Measurements from ENCODE around the gene FZR1. TPM values are rescaled to one million over a fixed set of nuclear protein-coding genes. Genes with fewer than 3 reads are reported as not detected.

The FZR1 gene
- total RNA-seq, 1 experiment from 2014 or later = 59.1 TPM

- no peak for DNase-seq
- intact Hi-C loops (cut with micrococcal nuclease; ENCODE audit: unreplicated experiment) = no loop called here
- Mint-ChIP-seq H3K27ac (ENCODE audit: unreplicated experiment) (no peak overlapping the region), H3K4me3 (ENCODE audit: unreplicated experiment) (no peak overlapping the region), H3K36me3 (ENCODE audit: insufficient read depth, unreplicated experiment) (peaks cover 37% of the 10 kb centered on the region), H3K9me3 (ENCODE audit: unreplicated experiment) (no peaks in the 10 kb centered on the region), H3K27me3 (ENCODE audit: insufficient read depth, unreplicated experiment) (no peaks in the 10 kb centered on the region), H3K4me1 (ENCODE audit: low read depth, unreplicated experiment) (peaks cover 6% of the 10 kb centered on the region)
- Histone ChIP-seq H3K36me3 (ENCODE audit: control insufficient read depth, insufficient read depth, low read length) (no peaks in the 10 kb centered on the region), H3K27me3 (replicated peaks; ENCODE audit: control insufficient read depth, insufficient read depth, low read length) (no peaks in the 10 kb centered on the region), H3K9me3 (no peaks in the 10 kb centered on the region), H3K4me1 (no peaks in the 10 kb centered on the region), H3K4me3 (ENCODE audit: low read depth, low read length) (no peak overlapping the region)
- no TSS peak for BruUV-seq (replicated peaks)
- ChIA-PET CTCF (no interaction called here), POLR2A (no interaction called here)
- TF ChIP-seq CTCF (IDR thresholded peaks at IDR 0.05; ENCODE audit: insufficient read depth in 1 of 2, low read depth in 1 of 2, low read length in 1 of 2, severe bottlenecking in 1 of 2, unreplicated experiment in 1 of 2) = no peak
Observed at GRCh38 chr19:3517638-3518037, 11.5 kb downstream of the FZR1 start.

DNA sequence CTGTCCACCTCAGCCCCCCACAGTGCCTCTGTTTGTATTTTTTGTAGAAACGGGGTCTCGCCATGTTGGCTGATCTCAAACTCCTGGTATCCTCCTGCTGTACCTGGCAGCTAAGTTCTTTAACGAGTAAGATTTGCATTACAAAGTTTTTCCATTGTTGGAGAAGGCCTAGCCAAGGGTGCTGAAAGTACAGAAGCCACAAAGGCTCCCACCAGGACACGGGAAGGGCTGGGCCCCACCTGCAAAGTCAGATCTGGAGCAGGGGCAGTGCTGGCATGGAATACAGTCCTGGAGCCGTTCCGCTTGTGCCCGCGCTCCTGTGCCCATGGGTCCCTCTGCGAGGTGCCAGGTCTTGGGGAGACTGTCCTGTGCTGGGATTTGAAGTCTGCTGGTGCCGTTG, 12.1 kb downstream of the FZR1 start:
- H3K27me3 ChIP-seq (replicated peaks; ENCODE audit: control insufficient read depth, insufficient read depth, low read length) = no peaks in the 10 kb centered on the region
- no peaks in the 10 kb centered on the region for H3K9me3 Mint-ChIP-seq (ENCODE audit: unreplicated experiment)
- no peaks in the 10 kb centered on the region for H3K36me3 ChIP-seq (ENCODE audit: control insufficient read depth, insufficient read depth, low read length)
- no peak for TF ChIP-seq CTCF (IDR thresholded peaks at IDR 0.05; ENCODE audit: insufficient read depth in 1 of 2, low read depth in 1 of 2, low read length in 1 of 2, severe bottlenecking in 1 of 2, unreplicated experiment in 1 of 2)
- H3K4me3 ChIP-seq (ENCODE audit: low read depth, low read length) = no peak overlapping the region
- peaks cover 38% of the 10 kb centered on the region for H3K36me3 Mint-ChIP-seq (ENCODE audit: insufficient read depth, unreplicated experiment)
- no peaks in the 10 kb centered on the region for H3K9me3 ChIP-seq
- ChIA-PET CTCF (no interaction called here), POLR2A (no interaction called here)
- BruUV-seq (replicated peaks) = no TSS peak
- no peak overlapping the region for H3K27ac Mint-ChIP-seq (ENCODE audit: unreplicated experiment)
- H3K27me3 Mint-ChIP-seq (ENCODE audit: insufficient read depth, unreplicated experiment) = no peaks in the 10 kb centered on the region
- no peaks in the 10 kb centered on the region for H3K4me1 ChIP-seq
- no peak overlapping the region for H3K4me3 Mint-ChIP-seq (ENCODE audit: unreplicated experiment)
- intact Hi-C loops (cut with micrococcal nuclease; ENCODE audit: unreplicated experiment) = no loop called here
- no peak for DNase-seq
- peaks cover 6% of the 10 kb centered on the region for H3K4me1 Mint-ChIP-seq (ENCODE audit: low read depth, unreplicated experiment)

GRCh38 chr19:3518659-3519058, 12.5 kb downstream of the FZR1 start:
- Mint-ChIP-seq H3K4me1 (ENCODE audit: low read depth, unreplicated experiment) (peaks cover 6% of the 10 kb centered on the region), H3K27me3 (ENCODE audit: insufficient read depth, unreplicated experiment) (no peaks in the 10 kb centered on the region), H3K36me3 (ENCODE audit: insufficient read depth, unreplicated experiment) (peaks cover 42% of the 10 kb centered on the region), H3K27ac (ENCODE audit: unreplicated experiment) (no peak overlapping the region), H3K9me3 (ENCODE audit: unreplicated experiment) (no peaks in the 10 kb centered on the region), H3K4me3 (ENCODE audit: unreplicated experiment) (no peak overlapping the region)
- no peaks in the 10 kb centered on the region for H3K36me3 ChIP-seq (ENCODE audit: control insufficient read depth, insufficient read depth, low read length)
- BruUV-seq (replicated peaks) = no TSS peak
- H3K9me3 ChIP-seq = no peaks in the 10 kb centered on the region
- H3K4me1 ChIP-seq = no peaks in the 10 kb centered on the region
- CTCF ChIA-PET = no interaction called here
- POLR2A ChIA-PET = no interaction called here
- H3K4me3 ChIP-seq (ENCODE audit: low read depth, low read length) = no peak overlapping the region
- DNase-seq = no peak
- H3K27me3 ChIP-seq (replicated peaks; ENCODE audit: control insufficient read depth, insufficient read depth, low read length) = no peaks in the 10 kb centered on the region
- no peak for TF ChIP-seq CTCF (IDR thresholded peaks at IDR 0.05; ENCODE audit: insufficient read depth in 1 of 2, low read depth in 1 of 2, low read length in 1 of 2, severe bottlenecking in 1 of 2, unreplicated experiment in 1 of 2)
- intact Hi-C loops (cut with micrococcal nuclease; ENCODE audit: unreplicated experiment) = no loop called here

All from Caco-2 (cell line).